Measurements from ENCODE around the gene COL6A1.
"Not testable (repeated sequence)": the region's sequence is repeated elsewhere in the genome, so short reads cannot be mapped to it uniquely, and the experiment has no call there.

Gene COL6A1

DNA sequence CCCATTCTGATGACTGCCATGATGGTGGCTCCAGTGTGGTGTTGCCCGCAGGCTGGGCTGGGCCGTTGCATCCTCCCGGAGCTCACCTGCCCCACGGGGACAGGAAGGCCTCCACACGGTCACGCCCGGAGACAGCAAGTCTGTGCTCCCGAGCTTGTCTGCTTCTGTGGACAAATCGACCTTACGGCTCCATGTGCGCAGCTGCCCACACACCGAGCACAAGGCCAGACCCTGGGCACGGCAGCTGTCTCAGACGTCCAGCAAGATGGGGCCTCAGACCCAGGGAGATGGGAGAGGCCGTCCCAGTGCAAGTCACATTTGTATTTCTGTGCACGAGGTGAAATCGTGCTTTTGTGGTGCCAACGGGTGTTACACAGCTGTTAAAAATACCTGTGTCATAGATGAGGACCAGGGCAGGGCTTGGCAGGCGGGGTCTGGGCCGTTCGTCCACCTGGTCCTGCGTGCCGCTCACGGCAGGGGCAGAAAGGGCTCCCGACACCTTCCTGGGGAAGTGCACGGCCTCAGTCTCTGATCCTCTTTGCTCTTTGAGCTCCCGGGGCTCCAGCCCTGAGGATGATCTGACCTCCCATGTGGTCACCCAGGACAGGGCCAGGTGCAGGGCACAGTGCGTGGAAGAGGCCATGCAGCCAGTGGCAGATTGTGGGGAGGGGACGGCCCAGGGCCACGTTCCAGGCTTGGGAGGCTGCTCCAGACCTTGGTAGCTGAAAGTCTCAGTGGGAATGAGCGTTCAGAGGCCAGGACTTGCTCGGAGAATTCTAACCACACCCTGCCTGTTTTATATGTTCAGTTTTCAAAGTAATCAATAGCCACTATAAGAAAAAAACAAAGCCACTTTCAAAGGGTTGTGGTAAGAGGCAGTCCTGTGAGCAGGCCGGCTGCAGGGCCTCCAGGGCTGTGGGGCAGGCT lies 13.5 kb downstream of the COL6A1 start:
- no peak for DNase-seq

DNA sequence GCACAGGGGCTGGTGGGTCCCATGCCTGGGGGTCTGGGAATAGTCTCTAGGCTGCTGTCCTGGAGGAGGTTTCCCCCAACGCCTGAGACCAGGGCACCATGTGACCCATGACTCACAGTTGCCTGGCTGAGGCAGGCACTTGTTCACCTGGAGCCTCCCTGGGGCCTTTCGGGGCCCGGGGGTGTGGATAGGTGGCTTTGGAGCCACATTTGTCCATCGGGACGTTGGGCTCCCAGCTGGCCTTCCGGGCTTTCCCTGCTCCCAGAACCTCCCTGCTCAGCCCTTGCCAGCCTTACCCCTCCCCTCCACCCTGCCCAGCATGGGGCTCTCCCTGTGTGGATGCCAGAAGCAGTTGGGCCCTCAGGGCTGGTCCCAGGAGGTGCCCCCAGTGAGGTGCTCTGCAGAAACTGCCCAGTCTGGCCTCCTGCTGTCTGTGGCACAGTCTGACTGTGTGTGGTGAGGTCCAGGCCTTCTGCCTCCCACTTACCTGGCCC lies 14.2 kb downstream of the COL6A1 start:
- no peak for DNase-seq

DNA sequence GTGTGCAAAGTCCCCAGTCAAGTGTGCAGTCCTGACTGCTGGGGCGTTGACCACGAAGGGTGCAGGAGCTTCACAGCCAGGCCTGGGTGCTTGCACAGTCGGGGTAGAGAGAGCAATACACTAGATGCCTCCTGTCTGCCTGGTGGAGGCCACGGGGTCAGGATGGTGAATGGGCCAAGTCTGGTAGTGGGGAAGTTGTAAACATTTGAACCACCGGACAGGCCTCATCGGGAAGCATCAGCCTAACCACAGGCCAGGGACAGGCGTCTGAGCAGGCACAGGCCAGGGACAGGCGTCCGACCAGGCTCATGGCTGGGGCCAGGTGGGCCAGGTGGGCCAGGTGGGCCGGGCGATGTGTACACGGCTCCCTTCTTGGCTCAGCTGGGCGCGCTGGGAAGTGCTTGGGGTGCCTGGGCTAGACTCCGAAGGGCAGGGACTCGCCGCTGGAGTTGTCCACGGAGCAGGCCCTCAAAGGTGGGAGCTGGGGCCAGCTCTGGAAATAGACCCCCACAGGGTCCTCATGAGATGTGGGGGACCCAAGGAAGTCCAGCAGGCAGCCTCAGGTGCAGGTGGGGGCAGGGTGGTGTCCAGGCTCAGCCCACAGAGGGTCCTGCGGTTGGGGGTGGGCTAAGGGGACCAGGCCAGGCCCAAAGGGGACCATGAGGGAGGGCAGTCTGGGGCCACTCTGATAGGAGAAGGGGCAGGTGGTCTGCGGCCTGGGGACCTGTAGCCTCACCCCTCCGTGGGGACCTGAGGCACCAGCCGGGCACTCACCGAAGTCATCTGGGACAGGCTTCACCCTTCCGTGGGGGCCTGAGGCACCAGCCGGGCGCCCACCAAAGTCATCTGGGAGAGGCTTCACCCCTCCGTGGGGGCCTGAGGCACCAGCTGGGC lies 15.0 kb downstream of the COL6A1 start:
- no peak for DNase-seq

DNA sequence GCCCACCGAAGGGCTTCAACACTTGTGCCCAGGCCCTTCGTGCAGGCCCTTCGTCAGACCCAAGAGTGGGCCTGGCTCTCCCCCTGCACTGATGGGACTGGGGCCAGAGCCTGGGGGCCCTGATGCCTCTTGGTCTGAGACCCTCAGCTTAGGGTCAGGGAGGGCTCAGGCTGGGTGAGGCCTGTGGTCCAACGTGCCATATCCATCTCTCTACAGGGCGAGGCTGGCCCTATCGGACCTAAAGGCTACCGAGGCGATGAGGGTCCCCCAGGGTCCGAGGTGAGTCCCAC lies 15.6 kb downstream of the COL6A1 start:
- no peak for DNase-seq

DNA sequence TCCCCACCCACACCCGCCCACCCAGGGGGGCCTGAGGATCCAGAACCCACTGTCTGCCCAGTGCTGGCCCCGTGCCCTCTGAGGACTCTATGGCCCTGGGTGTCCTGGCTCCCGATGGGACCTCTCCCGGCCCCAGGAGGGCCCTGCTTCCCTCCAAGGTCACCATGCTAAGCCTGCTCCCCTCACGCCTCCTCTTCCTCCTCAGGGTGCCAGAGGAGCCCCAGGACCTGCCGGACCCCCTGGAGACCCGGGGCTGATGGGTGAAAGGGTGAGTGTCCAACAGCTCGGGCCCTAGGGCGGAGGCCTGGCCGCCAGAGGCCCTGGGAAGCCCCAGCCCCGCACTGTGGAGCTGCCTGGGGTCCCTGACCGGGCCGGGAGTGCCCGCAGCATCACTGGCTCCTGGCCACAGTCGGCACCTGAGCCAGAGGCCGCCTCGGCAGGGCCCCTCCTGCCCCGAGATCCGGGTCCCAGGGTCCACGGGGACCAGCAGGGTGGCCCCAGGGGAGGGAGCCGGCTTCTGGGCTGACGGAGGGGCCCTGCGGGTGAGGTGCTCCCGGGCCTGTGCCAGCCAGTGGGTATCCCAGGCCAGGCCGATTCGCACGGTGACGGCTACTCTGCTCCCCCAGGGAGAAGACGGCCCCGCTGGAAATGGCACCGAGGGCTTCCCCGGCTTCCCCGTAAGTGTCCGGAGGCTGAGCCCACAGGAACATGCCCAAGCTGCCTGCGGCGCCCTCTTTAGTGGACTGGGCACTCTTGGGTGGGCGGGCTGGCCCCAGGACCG lies 16.1 kb downstream of the COL6A1 start:
- DNase-seq, result no peak

DNA sequence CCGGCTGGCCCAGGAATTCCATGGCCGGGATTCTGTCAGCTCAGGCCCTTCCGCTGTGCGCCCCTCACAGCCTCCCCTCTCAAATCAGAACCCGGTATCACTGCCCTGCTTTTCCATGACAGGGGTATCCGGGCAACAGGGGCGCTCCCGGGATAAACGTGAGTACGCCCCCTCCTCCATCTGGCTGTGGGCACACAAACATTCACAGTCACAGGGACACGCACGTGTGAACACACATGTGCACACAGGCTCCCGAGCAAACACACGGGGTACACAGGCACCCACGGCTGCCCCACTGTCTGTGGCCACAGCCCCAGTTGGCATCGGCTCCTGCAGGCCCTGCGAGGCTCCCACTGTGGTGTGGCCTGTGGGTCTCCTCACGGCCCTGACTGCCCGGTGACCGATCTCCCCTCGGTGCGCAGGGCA lies 16.7 kb downstream of the COL6A1 start:
- no peak for DNase-seq

DNA sequence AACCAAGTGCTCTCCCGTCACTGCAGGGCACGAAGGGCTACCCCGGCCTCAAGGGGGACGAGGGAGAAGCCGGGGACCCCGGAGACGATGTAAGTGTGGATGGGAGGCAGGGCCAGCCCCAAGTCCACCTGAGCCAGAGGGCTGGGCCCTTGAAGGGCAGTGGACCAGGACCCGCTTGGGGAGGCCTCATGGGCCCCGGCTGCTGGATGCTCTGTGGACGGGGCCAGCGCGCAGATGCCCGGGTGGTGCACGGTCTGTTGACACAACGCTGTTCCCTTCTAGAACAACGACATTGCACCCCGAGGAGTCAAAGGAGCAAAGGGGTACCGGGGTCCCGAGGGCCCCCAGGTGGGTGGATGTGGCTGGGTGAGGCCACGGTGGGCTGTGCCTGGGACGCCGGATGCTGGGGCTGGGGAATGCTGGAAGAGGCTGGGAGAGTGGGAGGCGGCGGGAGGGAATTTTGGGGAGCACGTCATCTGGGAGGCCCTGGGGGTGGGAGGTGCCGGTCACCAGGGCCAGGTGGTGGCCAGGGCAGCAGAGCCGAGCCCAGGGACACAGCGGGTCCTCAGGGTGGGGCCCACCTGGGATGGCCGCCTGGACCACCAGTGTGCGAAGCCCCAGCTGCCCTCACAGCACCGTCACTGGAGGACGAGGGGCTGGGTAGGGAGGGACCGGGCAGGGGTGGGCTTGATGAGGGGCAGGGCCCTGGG lies 17.5 kb downstream of the COL6A1 start:
- DNase-seq, result no peak

DNA sequence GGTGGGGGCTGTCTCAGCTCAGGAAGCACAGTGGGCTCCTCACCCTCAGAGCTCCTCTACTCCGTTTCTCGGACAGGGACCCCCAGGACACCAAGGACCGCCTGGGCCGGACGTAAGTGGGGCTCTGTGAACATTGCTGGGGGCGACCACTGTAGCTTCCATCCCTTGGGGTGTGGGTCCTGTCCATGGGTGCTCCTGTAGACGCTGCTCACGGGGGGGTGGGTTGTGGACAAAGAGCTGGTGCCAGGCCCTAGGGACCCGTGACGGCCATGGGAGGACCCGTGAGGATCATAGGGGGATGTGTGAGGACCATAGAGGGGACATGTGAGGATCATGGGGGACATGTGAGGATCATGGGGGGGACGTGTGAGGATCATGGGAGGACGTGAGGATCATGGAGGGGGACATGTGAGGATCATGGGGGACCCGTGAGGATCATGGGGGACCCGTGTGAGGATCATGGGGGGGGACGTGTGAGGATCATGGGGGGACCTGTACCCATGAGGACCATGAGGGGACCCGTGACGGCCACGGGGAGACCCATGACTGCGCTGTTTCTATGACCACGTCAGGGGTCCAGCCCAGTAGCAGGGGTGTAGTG lies 18.1 kb downstream of the COL6A1 start:
- DNase-seq, result no peak

DNA sequence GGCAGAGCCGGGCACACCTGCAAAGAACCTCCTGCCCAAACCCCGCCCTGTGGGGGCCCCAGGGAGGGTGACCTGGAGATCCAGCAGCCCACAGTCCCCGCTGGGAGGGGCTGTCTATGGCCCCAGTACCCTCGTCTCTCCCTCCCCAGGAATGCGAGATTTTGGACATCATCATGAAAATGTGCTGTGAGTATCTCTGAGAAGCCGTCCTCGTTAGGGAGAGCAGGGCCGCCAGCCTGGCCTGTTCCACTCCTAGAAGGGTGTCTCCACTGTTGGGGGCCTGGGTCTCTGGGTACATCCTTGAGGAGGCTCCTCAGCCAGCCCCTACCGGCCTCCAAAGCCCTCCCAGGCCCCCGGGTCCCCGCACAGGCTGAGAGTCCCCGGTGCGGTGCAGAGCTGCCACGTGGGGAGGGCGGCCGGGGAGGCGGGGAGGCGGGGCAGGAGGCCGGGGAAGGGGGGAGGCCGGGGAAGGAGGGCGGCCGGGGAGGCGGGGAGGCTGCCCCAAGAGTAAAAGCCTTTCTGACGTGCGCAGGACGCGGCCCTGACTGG lies 18.7 kb downstream of the COL6A1 start:
- DNase-seq, result no peak

DNA sequence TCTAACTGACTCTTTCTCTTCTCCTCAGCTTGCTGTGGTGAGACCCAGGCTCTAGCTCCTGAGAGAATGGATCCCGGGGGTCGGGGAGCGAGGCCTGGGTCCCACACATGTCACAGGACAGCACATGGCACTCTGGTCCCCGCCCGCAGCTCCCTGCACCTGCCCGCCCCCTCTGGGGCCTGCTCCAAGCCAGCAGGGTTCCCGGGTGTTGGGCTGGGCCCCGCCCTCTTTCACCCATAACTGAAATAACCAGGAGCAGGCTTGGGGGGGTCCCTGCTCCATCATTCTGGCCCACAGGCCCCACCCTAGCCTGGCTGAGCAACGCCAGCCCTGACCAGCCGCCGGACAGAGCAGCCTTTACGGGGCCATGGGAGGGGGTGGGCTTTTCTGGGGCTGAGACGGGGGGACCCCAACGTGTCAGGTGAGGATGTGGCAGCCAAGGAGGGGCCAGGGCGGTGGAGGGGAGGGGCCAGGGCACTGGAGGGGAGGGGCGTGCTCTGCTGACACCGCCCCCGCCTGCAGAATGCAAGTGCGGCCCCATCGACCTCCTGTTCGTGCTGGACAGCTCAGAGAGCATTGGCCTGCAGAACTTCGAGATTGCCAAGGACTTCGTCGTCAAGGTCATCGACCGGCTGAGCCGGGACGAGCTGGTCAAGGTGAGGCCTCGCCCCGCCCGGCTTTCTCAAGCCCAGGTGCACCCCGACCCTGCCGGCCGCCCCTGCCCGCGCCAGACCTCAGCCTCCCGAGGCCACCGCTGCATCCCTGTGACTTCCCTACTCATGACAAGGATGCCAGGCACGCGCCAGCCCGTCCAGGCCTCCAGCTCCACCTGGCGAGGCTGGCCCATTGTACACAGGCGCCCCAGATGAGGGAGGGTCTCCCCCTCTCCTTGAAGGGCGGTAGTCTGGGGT lies 19.4 kb downstream of the COL6A1 start:
- no peak for DNase-seq

DNA sequence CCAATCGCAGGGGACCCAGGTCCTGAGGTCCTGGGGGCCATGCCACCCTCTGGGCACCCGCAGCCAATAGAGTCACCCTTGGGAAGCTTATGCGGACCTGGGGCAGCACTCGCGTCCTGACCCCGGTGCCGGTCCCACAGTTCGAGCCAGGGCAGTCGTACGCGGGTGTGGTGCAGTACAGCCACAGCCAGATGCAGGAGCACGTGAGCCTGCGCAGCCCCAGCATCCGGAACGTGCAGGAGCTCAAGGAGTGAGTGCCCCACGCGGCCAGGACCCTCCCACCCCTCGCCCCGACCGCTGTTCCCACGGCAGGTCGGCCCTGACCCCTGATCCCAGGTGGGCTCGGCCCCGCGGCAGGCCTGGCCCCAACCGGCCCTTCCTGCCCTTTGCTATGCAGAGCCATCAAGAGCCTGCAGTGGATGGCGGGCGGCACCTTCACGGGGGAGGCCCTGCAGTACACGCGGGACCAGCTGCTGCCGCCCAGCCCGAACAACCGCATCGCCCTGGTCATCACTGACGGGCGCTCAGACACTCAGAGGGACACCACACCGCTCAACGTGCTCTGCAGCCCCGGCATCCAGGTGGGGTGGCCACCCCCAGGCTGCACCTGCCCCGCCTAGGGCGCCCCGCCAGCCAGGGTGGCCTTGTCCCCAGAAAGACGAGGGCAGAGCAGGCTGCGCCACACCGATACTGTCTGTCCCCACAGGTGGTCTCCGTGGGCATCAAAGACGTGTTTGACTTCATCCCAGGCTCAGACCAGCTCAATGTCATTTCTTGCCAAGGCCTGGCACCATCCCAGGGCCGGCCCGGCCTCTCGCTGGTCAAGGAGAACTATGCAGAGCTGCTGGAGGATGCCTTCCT lies 20.5 kb downstream of the COL6A1 start:
- no peak for DNase-seq

DNA sequence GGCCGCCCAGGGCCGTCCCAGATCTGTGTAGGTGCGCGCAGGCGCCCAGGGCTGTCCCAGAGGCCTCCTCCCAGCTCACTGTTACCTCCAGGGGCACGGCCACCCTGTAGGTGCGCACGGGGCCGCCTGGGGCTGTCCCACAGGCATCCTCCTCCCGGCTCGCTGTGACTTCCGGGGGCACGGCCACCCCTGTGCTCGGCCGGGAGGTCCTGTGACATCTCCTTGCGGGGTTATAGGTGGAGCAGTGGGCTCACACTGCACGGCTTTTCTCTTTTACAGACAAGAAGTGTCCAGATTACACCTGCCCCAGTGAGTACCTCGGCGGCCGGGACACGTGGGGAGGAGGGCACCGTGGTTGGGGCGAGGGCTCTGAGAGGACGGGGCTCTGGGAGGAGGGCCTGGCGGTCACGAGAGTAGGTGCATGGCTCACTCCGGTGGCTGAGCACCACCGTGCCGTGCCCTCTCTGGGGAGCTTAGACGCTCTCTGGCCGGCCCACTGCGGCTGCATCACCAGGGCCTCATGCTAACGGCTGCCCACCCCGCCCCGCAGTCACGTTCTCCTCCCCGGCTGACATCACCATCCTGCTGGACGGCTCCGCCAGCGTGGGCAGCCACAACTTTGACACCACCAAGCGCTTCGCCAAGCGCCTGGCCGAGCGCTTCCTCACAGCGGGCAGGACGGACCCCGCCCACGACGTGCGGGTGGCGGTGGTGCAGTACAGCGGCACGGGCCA lies 21.4 kb downstream of the COL6A1 start:
- no peak for DNase-seq

DNA sequence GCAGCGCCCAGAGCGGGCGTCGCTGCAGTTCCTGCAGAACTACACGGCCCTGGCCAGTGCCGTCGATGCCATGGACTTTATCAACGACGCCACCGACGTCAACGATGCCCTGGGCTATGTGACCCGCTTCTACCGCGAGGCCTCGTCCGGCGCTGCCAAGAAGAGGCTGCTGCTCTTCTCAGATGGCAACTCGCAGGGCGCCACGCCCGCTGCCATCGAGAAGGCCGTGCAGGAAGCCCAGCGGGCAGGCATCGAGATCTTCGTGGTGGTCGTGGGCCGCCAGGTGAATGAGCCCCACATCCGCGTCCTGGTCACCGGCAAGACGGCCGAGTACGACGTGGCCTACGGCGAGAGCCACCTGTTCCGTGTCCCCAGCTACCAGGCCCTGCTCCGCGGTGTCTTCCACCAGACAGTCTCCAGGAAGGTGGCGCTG lies 22.0 kb downstream of the COL6A1 start:
- DNase-seq, result no peak

DNA sequence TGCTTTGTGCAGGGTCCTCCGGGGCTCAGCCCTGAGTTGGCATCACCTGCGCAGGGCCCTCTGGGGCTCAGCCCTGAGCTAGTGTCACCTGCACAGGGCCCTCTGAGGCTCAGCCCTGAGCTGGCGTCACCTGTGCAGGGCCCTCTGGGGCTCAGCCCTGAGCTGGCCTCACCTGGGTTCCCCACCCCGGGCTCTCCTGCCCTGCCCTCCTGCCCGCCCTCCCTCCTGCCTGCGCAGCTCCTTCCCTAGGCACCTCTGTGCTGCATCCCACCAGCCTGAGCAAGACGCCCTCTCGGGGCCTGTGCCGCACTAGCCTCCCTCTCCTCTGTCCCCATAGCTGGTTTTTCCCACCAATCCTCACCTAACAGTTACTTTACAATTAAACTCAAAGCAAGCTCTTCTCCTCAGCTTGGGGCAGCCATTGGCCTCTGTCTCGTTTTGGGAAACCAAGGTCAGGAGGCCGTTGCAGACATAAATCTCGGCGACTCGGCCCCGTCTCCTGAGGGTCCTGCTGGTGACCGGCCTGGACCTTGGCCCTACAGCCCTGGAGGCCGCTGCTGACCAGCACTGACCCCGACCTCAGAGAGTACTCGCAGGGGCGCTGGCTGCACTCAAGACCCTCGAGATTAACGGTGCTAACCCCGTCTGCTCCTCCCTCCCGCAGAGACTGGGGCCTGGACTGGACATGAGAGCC lies 22.7 kb downstream of the COL6A1 start:
- DNase-seq, result no peak

DNA sequence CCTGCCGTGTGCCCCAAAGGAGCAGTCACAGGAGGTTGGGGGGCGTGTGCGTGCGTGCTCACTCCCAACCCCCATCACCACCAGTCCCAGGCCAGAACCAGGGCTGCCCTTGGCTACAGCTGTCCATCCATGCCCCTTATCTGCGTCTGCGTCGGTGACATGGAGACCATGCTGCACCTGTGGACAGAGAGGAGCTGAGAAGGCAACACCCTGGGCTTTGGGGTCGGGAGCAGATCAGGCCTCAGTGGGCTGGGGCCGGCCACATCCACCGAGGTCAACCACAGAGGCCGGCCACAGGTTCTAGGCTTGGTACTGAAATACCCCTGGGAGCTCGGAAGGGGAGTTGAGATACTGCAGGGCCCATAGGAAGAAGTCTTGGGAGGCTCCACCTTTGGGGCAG lies 23.5 kb downstream of the COL6A1 start:
- DNase-seq, result no peak

DNA sequence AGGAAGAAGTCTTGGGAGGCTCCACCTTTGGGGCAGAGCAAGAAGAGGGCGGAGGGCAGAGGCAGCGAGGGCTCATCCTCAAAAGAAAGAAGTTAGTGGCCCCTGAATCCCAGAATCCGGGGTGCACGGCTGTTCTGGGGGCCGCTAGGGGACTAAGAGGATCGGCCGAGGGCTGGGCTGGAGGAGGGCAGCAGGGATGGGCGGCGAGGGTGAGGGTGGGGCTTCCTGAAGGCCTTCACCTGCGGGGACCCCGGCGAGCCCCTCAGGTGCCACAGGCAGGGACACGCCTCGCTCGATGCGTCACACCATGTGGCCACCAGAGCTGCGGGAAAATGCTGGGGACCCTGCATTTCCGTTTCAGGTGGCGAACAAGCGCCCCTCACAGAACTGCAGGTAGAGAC lies 23.9 kb downstream of the COL6A1 start:
- no peak for DNase-seq

DNA sequence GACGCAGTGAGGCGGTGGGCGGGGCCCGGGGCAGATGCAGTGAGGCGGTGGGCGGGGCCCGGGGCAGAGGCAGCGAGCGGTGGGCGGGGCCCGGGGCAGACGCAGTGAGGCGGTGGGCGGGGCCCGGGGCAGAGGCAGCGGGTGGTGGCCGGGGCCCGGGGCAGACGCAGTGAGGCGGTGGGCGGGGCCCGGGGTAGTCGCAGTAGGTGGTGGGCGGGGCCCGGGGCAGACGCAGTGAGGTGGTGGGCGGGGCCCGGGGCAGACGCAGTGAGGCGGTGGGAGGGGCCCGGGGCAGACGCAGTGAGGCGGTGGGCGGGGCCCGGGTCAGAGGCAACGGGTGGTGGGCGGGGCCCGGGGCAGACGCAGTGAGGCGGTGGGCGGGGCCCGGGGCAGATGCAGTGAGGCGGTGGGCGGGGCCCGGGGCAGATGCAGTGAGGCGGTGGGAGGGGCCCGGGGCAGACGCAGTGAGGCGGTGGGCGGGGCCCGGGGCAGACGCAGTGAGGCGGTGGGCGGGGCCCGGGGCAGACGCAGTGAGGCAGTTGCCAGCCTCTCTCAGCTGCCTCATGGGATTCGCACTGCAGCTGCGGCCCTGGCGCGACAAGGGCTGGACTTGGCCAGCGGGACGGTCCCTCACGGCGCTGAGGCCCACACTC lies 24.4 kb downstream of the COL6A1 start:
- not testable (repeated sequence) for DNase-seq
